MCF 10A (cell line): Measurements from ENCODE around the gene VAMP3. TPM values are rescaled to one million over a fixed set of nuclear protein-coding genes. Genes with fewer than 3 reads are reported as not detected.

Experiments
- BruUV-seq: library from RNA; stranded (reverse); fragments of 400-500 nt; replicated peaks from 2 replicates; lab custom pipeline; 2021; lab: Mats Ljungman, UMichigan
- CTCF ChIA-PET: fragments of 300-600 bp; sonication (Branson Sonifier 250); formaldehyde crosslinking; extraction: SDS; loops from one replicate; lab custom pipeline; 2021; ENCODE audit warnings: antibody characterized with exemption, inconsistent platforms; lab: Yijun Ruan, JAX
- POLR2A ChIA-PET: fragments of 300-600, 350-650 bp; sonication (Branson Sonifier 250); formaldehyde crosslinking; extraction: SDS; loops from one replicate; lab custom pipeline; 2020; ENCODE audit warnings: antibody characterized with exemption, inconsistent platforms; lab: Yijun Ruan, JAX
- DNase-seq: peaks from one replicate; pipeline ENCODE4 v3.0.0-alpha.2; 2018; ENCODE audit not compliant: unreplicated experiment
- H3K27ac Mint-ChIP-seq: one replicate; pipeline ENCODE4 v1.8.0; 2022; ENCODE audit warnings: mild to moderate bottlenecking, low read depth, mixed read lengths; ENCODE audit not compliant: unreplicated experiment
- H3K27me3 Mint-ChIP-seq: one replicate; pipeline ENCODE4 v1.8.0; 2022; ENCODE audit warnings: mixed read lengths; ENCODE audit not compliant: insufficient read depth, unreplicated experiment
- H3K36me3 Mint-ChIP-seq: one replicate; pipeline ENCODE4 v1.8.0; 2022; ENCODE audit warnings: mild to moderate bottlenecking, moderate library complexity, mixed read lengths; ENCODE audit not compliant: insufficient read depth, unreplicated experiment
- H3K4me1 Mint-ChIP-seq: one replicate; pipeline ENCODE4 v1.8.0; 2022; ENCODE audit warnings: mixed read lengths; ENCODE audit not compliant: insufficient read depth, unreplicated experiment
- H3K4me3 Mint-ChIP-seq: one replicate; pipeline ENCODE4 v1.8.0; 2022; ENCODE audit warnings: mild to moderate bottlenecking, moderate library complexity, mixed read lengths; ENCODE audit not compliant: unreplicated experiment
- H3K9me3 Mint-ChIP-seq: one replicate; pipeline ENCODE4 v1.8.0; 2022; ENCODE audit warnings: mixed read lengths; ENCODE audit not compliant: unreplicated experiment
- intact Hi-C: fragments of 100-400 bp; cut with micrococcal nuclease; formaldehyde crosslinking; loops from 2 replicates; pipeline ENCODE4 v1.14.1; 2022
- total RNA-seq: library from RNA; stranded (reverse); gene quantifications from 2 replicates; pipeline ENCODE4 v1.2.3, GENCODE V29; 2022
- TF ChIP-seq, protein P1 (sequence below): fragments of 200-600 bp; IDR thresholded peaks from one replicate; pipeline ENCODE4 v1.8.0; 2022; ENCODE audit warnings: antibody characterized with exemption, mild to moderate bottlenecking; ENCODE audit not compliant: unreplicated experiment

Gene VAMP3
- total RNA-seq, 1 experiment from 2014 or later: 58.6 TPM

DNA sequence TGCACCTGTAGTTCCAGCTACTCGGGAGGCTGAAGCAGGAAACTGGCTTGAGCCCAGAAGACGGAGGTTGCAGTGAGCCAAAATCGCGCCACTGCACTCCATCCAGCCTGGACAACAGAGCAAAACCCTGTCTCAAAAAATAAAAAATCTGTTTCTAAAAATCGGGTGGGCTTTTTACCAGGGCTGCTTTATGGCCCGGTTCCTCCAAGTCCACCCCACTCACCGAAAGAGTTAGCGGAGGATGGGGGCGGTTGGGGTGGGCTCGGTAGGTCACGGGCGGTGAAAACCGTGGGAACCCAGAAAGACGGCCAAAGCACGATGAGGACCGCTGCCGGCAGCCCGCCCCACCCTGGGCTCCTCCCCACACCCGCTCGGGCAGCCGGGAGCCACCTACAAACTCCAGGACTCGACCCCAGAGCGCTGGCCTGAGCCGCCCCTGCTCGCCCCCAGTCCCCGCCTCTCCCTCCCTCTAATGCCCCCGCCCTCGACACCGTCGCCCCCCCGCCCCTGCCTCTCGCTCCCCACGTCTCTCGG is 12.1 kb downstream of the VAMP3 start:
- no peaks in the 10 kb centered on the region for H3K27me3 Mint-ChIP-seq
- POLR2A ChIA-PET: interaction anchor here (0.6 to 2.8 kb wide), 3 partner anchors 12 to 1188 kb away, joined by 3 to 12 read pairs (median 4); partner anchors contain the start of gene VAMP3
- peak overlapping the region; percentile 65 for H3K4me3 Mint-ChIP-seq
- DNase-seq: peak; percentile 60
- intact Hi-C loops: no loop called here
- no TSS peak for BruUV-seq
- TF ChIP-seq, protein P1, sequence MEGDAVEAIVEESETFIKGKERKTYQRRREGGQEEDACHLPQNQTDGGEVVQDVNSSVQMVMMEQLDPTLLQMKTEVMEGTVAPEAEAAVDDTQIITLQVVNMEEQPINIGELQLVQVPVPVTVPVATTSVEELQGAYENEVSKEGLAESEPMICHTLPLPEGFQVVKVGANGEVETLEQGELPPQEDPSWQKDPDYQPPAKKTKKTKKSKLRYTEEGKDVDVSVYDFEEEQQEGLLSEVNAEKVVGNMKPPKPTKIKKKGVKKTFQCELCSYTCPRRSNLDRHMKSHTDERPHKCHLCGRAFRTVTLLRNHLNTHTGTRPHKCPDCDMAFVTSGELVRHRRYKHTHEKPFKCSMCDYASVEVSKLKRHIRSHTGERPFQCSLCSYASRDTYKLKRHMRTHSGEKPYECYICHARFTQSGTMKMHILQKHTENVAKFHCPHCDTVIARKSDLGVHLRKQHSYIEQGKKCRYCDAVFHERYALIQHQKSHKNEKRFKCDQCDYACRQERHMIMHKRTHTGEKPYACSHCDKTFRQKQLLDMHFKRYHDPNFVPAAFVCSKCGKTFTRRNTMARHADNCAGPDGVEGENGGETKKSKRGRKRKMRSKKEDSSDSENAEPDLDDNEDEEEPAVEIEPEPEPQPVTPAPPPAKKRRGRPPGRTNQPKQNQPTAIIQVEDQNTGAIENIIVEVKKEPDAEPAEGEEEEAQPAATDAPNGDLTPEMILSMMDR: no peak
- H3K4me1 Mint-ChIP-seq: no peaks in the 10 kb centered on the region
- no peaks in the 10 kb centered on the region for H3K9me3 Mint-ChIP-seq
- H3K27ac Mint-ChIP-seq: no peak overlapping the region
- CTCF ChIA-PET: interaction anchor here (1.2 kb wide), 1 partner anchor 30 kb away, joined by 4 read pairs; no protein-coding TSS in a partner anchor
- H3K36me3 Mint-ChIP-seq: peaks cover 25% of the 10 kb centered on the region

DNA sequence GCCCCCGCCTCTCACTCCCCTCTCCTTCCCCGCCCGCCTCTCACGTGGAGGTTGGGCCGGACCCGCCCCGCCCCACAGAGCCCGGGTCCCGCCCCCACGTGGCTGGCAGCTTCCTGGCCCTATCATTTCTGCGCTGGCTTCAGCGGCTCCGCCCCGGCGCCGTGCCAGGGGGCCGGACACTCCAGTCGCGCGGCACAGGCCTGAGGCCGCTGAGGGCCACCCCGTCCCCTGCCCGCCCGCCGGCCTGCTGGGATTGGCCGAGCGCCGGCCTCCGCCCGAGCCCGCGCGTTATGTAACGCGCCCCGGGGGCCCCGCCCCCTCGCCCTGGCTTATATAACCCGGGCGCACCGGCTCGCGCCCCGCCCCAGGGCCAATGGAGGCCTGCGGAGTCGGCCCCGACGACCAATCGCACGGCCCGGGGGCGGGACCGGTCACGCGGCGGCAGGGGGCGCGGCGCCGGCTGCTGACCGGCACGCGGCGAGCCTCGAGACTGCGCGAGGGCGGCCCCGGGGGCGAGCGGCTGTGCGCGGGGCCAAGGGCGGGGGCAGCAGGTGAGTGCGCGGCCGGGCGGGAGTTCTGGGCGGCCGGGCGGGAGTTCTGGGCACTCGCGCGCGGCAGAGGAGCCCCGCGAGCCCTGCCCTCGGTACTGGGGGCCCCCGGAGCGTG is 12.9 kb downstream of the VAMP3 start, which contains the start of gene PER3:
Gene PER3, plus strand, starts transcription at position 466 of the 666 bp plus-strand sequence. CDS start 587 bp downstream, outside the sequence.
- Mint-ChIP-seq H3K27me3 (no peaks in the 10 kb centered on the region), H3K4me1 (no peaks in the 10 kb centered on the region), H3K36me3 (peaks cover 19% of the 10 kb centered on the region), H3K4me3 (peak within 1 kb of the TSS; percentile 65), H3K27ac (no peak within 1 kb of the TSS), H3K9me3 (no peaks in the 10 kb centered on the region)
- no TSS peak for BruUV-seq
- ChIA-PET POLR2A (interaction anchor here (0.6 to 2.8 kb wide), 3 partner anchors 12 to 1189 kb away, joined by 3 to 12 read pairs (median 4); partner anchors contain the start of gene VAMP3), CTCF (no interaction called here)
- TF ChIP-seq, protein P1: no peak
- peak; percentile 94 for DNase-seq
- intact Hi-C loops: no loop called here

DNA sequence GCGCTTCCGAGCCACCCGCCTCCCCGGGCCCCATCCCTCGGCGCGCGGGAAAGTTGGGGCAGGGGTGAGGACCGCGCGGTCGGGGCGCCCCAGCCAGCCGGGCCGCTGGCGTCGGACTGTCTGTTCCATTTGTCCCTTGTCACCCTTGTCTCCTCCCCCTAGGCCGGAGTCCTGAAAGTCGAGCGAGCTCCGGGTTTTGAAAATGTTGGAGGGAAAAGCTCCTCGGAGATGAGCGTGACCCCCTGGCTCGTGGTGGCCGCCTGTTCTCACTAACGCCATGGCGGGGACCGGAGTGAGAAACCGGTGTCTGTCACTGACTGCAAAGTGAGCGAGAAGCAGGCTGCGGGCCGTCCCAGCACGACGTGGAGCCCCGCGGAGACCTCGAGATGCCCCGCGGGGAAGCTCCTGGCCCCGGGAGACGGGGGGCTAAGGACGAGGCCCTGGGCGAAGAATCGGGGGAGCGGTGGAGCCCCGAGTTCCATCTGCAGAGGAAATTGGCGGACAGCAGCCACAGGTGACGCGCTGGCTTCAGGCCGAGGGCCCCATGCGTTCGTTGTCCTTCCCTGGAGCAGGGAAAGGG is 13.5 kb downstream of the VAMP3 start:
- ChIA-PET POLR2A (no interaction called here), CTCF (interaction anchor here (0.6 kb wide), 1 partner anchor 26 kb away, joined by 3 read pairs; no protein-coding TSS in a partner anchor)
- TF ChIP-seq, protein P1: no peak
- no peaks in the 10 kb centered on the region for H3K27me3 Mint-ChIP-seq
- DNase-seq: no peak
- no peak overlapping the region for H3K27ac Mint-ChIP-seq
- H3K36me3 Mint-ChIP-seq: peaks cover 15% of the 10 kb centered on the region
- no TSS peak for BruUV-seq
- peaks cover under 1% of the 10 kb centered on the region for H3K9me3 Mint-ChIP-seq
- no peak overlapping the region for H3K4me3 Mint-ChIP-seq
- intact Hi-C loops: no loop called here
- no peaks in the 10 kb centered on the region for H3K4me1 Mint-ChIP-seq

DNA sequence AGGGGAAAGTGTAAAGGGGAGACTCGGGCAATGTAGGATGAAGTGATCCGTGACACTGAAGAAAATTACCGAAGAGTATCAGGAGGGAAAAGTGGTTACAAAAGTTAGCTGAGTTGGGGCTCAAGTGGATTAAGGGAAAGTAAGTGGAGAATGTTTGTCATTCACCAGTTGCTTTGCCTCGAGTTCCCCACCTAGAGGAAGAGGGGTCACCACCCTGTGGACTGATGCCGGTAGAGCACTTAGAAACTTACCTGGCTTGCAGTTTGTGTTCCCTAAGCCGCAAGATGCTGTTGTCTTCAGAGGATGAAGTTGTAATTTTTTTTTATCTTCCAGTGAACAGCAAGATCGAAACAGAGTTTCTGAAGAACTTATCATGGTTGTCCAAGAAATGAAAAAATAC is 14.0 kb downstream of the VAMP3 start:
- ChIA-PET CTCF (interaction anchor here (0.6 kb wide), 1 partner anchor 26 kb away, joined by 3 read pairs; no protein-coding TSS in a partner anchor), POLR2A (no interaction called here)
- H3K36me3 Mint-ChIP-seq: peaks cover 10% of the 10 kb centered on the region
- no peak overlapping the region for H3K27ac Mint-ChIP-seq
- no peaks in the 10 kb centered on the region for H3K27me3 Mint-ChIP-seq
- BruUV-seq: no TSS peak
- peaks cover 6% of the 10 kb centered on the region for H3K9me3 Mint-ChIP-seq
- intact Hi-C loops: no loop called here
- no peak overlapping the region for H3K4me3 Mint-ChIP-seq
- TF ChIP-seq, protein P1: no peak
- DNase-seq: no peak
- H3K4me1 Mint-ChIP-seq: no peaks in the 10 kb centered on the region
